ENCODE data around the gene TLCD4. TPM values are rescaled to one million over a fixed set of nuclear protein-coding genes. Genes with fewer than 3 reads are reported as not detected.

TLCD4 gene
- total and polyA plus RNA-seq, 2 of the 13 experiments (the other 11 are each of a cell fraction or from before 2014, with no cell fraction given): 4.7 to 14.5 TPM

DNA sequence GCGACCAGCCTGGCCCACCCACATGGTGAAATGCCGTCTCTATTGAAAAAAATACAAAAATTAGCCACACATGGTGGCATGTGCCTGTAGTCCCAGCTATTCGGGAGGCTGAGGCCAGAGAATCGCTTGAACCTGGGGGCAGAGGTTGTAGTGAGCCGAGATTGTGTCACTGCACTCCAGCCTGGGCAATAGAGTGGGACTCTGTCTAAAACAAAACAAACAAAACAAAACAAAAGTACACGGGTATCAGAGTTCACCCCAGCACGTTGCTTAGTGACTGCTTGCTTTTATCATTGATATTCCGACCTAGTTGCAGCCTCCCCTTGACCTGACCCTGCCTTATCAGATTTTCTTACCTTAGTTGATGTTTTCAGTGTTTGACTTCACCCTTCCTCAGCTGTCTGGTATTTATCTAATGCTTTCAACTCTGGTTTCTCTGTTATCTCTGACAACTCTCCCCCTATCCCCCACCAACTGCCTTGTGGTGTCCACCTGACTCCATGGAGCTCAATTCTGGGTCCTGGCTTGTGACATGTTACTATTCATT, 5.1 kb downstream of the TLCD4 start (continued):
- TF ChIP-seq, protein P1, sequence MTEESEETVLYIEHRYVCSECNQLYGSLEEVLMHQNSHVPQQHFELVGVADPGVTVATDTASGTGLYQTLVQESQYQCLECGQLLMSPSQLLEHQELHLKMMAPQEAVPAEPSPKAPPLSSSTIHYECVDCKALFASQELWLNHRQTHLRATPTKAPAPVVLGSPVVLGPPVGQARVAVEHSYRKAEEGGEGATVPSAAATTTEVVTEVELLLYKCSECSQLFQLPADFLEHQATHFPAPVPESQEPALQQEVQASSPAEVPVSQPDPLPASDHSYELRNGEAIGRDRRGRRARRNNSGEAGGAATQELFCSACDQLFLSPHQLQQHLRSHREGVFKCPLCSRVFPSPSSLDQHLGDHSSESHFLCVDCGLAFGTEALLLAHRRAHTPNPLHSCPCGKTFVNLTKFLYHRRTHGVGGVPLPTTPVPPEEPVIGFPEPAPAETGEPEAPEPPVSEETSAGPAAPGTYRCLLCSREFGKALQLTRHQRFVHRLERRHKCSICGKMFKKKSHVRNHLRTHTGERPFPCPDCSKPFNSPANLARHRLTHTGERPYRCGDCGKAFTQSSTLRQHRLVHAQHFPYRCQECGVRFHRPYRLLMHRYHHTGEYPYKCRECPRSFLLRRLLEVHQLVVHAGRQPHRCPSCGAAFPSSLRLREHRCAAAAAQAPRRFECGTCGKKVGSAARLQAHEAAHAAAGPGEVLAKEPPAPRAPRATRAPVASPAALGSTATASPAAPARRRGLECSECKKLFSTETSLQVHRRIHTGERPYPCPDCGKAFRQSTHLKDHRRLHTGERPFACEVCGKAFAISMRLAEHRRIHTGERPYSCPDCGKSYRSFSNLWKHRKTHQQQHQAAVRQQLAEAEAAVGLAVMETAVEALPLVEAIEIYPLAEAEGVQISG (CRISPR knock-in tag; IDR thresholded peaks at IDR 0.05): peak; percentile 79
- TF ChIP-seq ZNF549 (CRISPR knock-in tag; IDR thresholded peaks at IDR 0.05) (no peak), XBP1 (CRISPR knock-in tag; IDR thresholded peaks at IDR 0.05) (no peak), SRSF4 (IDR thresholded peaks at IDR 0.05; ENCODE audit: low read depth, low read length, poor library complexity, severe bottlenecking) (no peak), RCOR2 (CRISPR knock-in tag; IDR thresholded peaks at IDR 0.05) (peak; percentile 94), SMARCC2 (IDR thresholded peaks at IDR 0.05) (no peak), EED (CRISPR knock-in tag; IDR thresholded peaks at IDR 0.05) (no peak), ZNF337 (CRISPR knock-in tag; IDR thresholded peaks at IDR 0.05; ENCODE audit: borderline replicate concordance, low read depth) (no peak), ZNF180 (CRISPR knock-in tag; IDR thresholded peaks at IDR 0.05; ENCODE audit: borderline replicate concordance, low read depth) (no peak), HMG20B (CRISPR knock-in tag; conservative IDR thresholded peaks at IDR 0.05) (peak; percentile 92), ZSCAN30 (CRISPR knock-in tag; IDR thresholded peaks at IDR 0.05) (no peak), ZBTB8A (CRISPR knock-in tag; IDR thresholded peaks at IDR 0.05; ENCODE audit: borderline replicate concordance, low read depth) (no peak), CBFB (CRISPR knock-in tag; IDR thresholded peaks at IDR 0.05) (0 out of 2 replicates have a peak, but pooled peaks have one; percentile 55), HNRNPL (IDR thresholded peaks at IDR 0.05; ENCODE audit: low read depth, low read length) (no peak), ZNF550 (CRISPR knock-in tag; IDR thresholded peaks at IDR 0.05; ENCODE audit: borderline replicate concordance) (no peak), FOXO1 (CRISPR knock-in tag; IDR thresholded peaks at IDR 0.05) (peak; percentile 93)
- TF ChIP-seq, protein P2, sequence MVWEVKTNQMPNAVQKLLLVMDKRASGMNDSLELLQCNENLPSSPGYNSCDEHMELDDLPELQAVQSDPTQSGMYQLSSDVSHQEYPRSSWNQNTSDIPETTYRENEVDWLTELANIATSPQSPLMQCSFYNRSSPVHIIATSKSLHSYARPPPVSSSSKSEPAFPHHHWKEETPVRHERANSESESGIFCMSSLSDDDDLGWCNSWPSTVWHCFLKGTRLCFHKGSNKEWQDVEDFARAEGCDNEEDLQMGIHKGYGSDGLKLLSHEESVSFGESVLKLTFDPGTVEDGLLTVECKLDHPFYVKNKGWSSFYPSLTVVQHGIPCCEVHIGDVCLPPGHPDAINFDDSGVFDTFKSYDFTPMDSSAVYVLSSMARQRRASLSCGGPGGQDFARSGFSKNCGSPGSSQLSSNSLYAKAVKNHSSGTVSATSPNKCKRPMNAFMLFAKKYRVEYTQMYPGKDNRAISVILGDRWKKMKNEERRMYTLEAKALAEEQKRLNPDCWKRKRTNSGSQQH (CRISPR knock-in tag; IDR thresholded peaks at IDR 0.05; ENCODE audit: low read depth): no peak; the same call in 1 of the 2 replicates
- TF ChIP-seq, protein P3, sequence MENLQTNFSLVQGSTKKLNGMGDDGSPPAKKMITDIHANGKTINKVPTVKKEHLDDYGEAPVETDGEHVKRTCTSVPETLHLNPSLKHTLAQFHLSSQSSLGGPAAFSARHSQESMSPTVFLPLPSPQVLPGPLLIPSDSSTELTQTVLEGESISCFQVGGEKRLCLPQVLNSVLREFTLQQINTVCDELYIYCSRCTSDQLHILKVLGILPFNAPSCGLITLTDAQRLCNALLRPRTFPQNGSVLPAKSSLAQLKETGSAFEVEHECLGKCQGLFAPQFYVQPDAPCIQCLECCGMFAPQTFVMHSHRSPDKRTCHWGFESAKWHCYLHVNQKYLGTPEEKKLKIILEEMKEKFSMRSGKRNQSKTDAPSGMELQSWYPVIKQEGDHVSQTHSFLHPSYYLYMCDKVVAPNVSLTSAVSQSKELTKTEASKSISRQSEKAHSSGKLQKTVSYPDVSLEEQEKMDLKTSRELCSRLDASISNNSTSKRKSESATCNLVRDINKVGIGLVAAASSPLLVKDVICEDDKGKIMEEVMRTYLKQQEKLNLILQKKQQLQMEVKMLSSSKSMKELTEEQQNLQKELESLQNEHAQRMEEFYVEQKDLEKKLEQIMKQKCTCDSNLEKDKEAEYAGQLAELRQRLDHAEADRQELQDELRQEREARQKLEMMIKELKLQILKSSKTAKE (CRISPR knock-in tag; IDR thresholded peaks at IDR 0.05; ENCODE audit: borderline replicate concordance): peak; percentile 91
- TF ChIP-seq, protein P4, sequence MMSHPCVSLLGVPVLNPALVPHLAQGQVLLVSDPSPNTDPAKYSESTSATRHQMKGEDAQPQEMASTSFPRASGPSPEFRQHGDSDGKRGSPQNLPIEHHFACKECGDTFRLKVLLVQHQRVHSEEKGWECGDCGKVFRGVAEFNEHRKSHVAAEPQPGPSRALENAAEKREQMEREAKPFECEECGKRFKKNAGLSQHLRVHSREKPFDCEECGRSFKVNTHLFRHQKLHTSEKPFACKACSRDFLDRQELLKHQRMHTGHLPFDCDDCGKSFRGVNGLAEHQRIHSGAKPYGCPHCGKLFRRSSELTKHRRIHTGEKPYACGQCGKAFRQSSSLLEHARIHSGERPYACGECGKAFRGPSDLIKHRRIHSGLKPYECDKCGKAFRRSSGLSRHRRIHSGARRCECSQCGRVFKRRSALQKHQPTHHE (CRISPR knock-in tag; IDR thresholded peaks at IDR 0.05; ENCODE audit: borderline replicate concordance): peak; percentile 70; the same call in 1 of the 2 replicates
- TF ChIP-seq, protein P5, sequence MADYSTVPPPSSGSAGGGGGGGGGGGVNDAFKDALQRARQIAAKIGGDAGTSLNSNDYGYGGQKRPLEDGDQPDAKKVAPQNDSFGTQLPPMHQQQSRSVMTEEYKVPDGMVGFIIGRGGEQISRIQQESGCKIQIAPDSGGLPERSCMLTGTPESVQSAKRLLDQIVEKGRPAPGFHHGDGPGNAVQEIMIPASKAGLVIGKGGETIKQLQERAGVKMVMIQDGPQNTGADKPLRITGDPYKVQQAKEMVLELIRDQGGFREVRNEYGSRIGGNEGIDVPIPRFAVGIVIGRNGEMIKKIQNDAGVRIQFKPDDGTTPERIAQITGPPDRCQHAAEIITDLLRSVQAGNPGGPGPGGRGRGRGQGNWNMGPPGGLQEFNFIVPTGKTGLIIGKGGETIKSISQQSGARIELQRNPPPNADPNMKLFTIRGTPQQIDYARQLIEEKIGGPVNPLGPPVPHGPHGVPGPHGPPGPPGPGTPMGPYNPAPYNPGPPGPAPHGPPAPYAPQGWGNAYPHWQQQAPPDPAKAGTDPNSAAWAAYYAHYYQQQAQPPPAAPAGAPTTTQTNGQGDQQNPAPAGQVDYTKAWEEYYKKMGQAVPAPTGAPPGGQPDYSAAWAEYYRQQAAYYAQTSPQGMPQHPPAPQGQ (CRISPR knock-in tag; IDR thresholded peaks at IDR 0.05; ENCODE audit: borderline replicate concordance): no peak
